ENCODE data around the gene GAREM1. TPM values are rescaled to one million over a fixed set of nuclear protein-coding genes. Genes with fewer than 3 reads are reported as not detected.

GAREM1 gene
- total RNA-seq, 4 donors from 2014 or later = 10.8 to 32.5 (median 18.3) TPM

GRCh38 chr18:32289483-32290075 lies 181.1 kb downstream of the GAREM1 start:
- H3K27ac ChIP-seq = no peak overlapping the region
- peaks cover 5 to 31% (median 6%) of the 10 kb centered on the region in 3 donors for H3K36me3 ChIP-seq
- peaks cover 0 to 8% (median 0%) of the 10 kb centered on the region in 3 donors for H3K4me1 ChIP-seq
- TF ChIP-seq, protein P1, sequence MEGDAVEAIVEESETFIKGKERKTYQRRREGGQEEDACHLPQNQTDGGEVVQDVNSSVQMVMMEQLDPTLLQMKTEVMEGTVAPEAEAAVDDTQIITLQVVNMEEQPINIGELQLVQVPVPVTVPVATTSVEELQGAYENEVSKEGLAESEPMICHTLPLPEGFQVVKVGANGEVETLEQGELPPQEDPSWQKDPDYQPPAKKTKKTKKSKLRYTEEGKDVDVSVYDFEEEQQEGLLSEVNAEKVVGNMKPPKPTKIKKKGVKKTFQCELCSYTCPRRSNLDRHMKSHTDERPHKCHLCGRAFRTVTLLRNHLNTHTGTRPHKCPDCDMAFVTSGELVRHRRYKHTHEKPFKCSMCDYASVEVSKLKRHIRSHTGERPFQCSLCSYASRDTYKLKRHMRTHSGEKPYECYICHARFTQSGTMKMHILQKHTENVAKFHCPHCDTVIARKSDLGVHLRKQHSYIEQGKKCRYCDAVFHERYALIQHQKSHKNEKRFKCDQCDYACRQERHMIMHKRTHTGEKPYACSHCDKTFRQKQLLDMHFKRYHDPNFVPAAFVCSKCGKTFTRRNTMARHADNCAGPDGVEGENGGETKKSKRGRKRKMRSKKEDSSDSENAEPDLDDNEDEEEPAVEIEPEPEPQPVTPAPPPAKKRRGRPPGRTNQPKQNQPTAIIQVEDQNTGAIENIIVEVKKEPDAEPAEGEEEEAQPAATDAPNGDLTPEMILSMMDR (IDR thresholded peaks at IDR 0.05) = peak in 5 of 6 experiments; percentile 57 to 73 (median 65)
- TF ChIP-seq POLR2A (IDR thresholded peaks at IDR 0.05) = no peak
- WGBS, 2 donors = 16 to 29% methylated on average over 1 of the region's 1 CpG
- no peak overlapping the region for H3K4me3 ChIP-seq
- intact Hi-C loops (cut with DNase I) = loop anchor here (5.0 kb wide), 1 partner anchor 183 kb away; the partner anchor contains the start of gene GAREM1
- H3K27me3 ChIP-seq = no peaks in the 10 kb centered on the region
- no peaks in the 10 kb centered on the region for H3K9me3 ChIP-seq
- DNase-seq = no peak

GRCh38 chr18:32287873-32288272 lies 182.8 kb downstream of the GAREM1 start:
- peaks cover 5 to 31% (median 6%) of the 10 kb centered on the region in 3 donors for H3K36me3 ChIP-seq
- H3K27me3 ChIP-seq = no peaks in the 10 kb centered on the region
- 86 to 87% methylated on average over 9 of the region's 9 CpGs for WGBS, 2 donors
- H3K9me3 ChIP-seq = no peaks in the 10 kb centered on the region
- no peak for DNase-seq
- H3K4me1 ChIP-seq = peaks cover 0 to 4% (median 3%) of the 10 kb centered on the region in 3 donors
- TF ChIP-seq POLR2A (IDR thresholded peaks at IDR 0.05) = no peak
- TF ChIP-seq, protein P1 (IDR thresholded peaks at IDR 0.05) = no peak
- intact Hi-C loops (cut with DNase I) = loop anchor here (5.0 kb wide), 1 partner anchor 184 kb away; the partner anchor contains the start of gene GAREM1
- no peak overlapping the region for H3K27ac ChIP-seq
- no peak overlapping the region for H3K4me3 ChIP-seq

GRCh38 chr18:32287249-32287648 lies 183.4 kb downstream of the GAREM1 start:
- TF ChIP-seq, protein P1 (IDR thresholded peaks at IDR 0.05) = no peak
- no peak for TF ChIP-seq POLR2A (IDR thresholded peaks at IDR 0.05)
- DNase-seq = no peak
- H3K27ac ChIP-seq = no peak overlapping the region
- peaks cover 5 to 31% (median 6%) of the 10 kb centered on the region in 3 donors for H3K36me3 ChIP-seq
- H3K4me1 ChIP-seq = peaks cover 0 to 3% (median 0%) of the 10 kb centered on the region in 3 donors
- intact Hi-C loops (cut with DNase I) = loop anchor here (5.0 kb wide), 1 partner anchor 185 kb away; the partner anchor contains the start of gene GAREM1
- no peaks in the 10 kb centered on the region for H3K27me3 ChIP-seq
- no peaks in the 10 kb centered on the region for H3K9me3 ChIP-seq
- H3K4me3 ChIP-seq = no peak overlapping the region
- 89 to 91% methylated on average over 10 to 15 of the region's 16 CpGs for WGBS, 2 donors

GRCh38 chr18:32286749-32287148 lies 183.9 kb downstream of the GAREM1 start:
- Histone ChIP-seq H3K4me3 (no peak overlapping the region), H3K9me3 (no peaks in the 10 kb centered on the region), H3K27me3 (no peaks in the 10 kb centered on the region), H3K27ac (no peak overlapping the region), H3K36me3 (peaks cover 5 to 31% (median 6%) of the 10 kb centered on the region in 3 donors), H3K4me1 (peaks cover 0 to 3% (median 0%) of the 10 kb centered on the region in 3 donors)
- intact Hi-C loops (cut with DNase I) = loop anchor here (5.0 kb wide), 1 partner anchor 186 kb away; the partner anchor contains the start of gene GAREM1
- TF ChIP-seq, protein P1 (IDR thresholded peaks at IDR 0.05) = no peak
- no peak for TF ChIP-seq POLR2A (IDR thresholded peaks at IDR 0.05)
- DNase-seq = no peak
- 89 to 90% methylated on average over 5 of the region's 5 CpGs for WGBS, 2 donors

DNA sequence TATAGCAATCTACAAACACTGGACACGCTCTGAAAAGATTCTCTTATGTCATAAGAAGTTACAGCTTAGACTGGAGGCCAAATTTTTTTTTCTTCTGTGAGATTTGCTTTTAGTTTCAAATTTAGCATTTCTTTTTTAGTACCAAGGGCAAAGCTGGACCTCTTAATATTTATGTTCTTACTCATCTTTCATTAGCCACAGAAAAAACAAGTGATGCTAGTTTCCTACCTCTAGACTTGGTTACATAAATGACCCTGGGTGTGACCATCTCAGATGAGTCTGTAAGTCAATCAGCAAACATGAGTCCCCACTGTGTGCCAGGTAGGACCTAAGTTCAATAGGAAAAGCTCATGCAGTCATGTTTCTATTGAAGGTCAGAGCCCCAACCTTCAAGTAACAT lies 186.4 kb downstream of the GAREM1 start:
- intact Hi-C loops (cut with DNase I) = no loop called here

More for the DNA sequence above, 186.4 kb downstream of the GAREM1 start:
- Histone ChIP-seq H3K4me3 (no peak overlapping the region), H3K9me3 (no peaks in the 10 kb centered on the region), H3K27me3 (no peaks in the 10 kb centered on the region), H3K27ac (no peak overlapping the region), H3K4me1 (peaks cover 0 to 3% (median 0%) of the 10 kb centered on the region in 3 donors), H3K36me3 (peaks cover 5 to 31% (median 6%) of the 10 kb centered on the region in 3 donors)
- TF ChIP-seq, protein P1 (IDR thresholded peaks at IDR 0.05) = no peak
- no peak for TF ChIP-seq POLR2A (IDR thresholded peaks at IDR 0.05)
- DNase-seq = no peak
- 73 to 82% methylated on average over 1 of the region's 1 CpG for WGBS, 2 donors
